ENCODE results near the gene RIMBP2.

GRCh38 chr12:130639476-130640424, 76.3 kb downstream of the RIMBP2 start:
- TF ChIP-seq CTCF (IDR thresholded peaks at IDR 0.05) (no peak), POLR2A (IDR thresholded peaks at IDR 0.05) (no peak)

Data from tibial nerve (tissue), 3 donors.